HAP-1 (cell line): ENCODE data around the gene BMF.
"Not testable (repeated sequence)": the region's sequence is repeated elsewhere in the genome, so short reads cannot be mapped to it uniquely, and the experiment has no call there.

ENCODE experiments used
- DNase-seq, 2 experiments: peaks; one replicate each; pipeline ENCODE4 v3.0.0-alpha.2; 2016 to 2020; ENCODE audit warnings: low spot score in 2 of 2
- H3K27me3 ChIP-seq: fragments of 250-450 bp; sonication (Bioruptor Pico); 2 replicates; pipeline ENCODE4 v1.5.1; 2020; ENCODE audit warnings: low read depth, mild to moderate bottlenecking, moderate library complexity
- H3K36me3 ChIP-seq: fragments of 250-450 bp; sonication (Bioruptor Pico); replicated peaks from 2 replicates; pipeline ENCODE4 v1.5.1; 2020; ENCODE audit warnings: mild to moderate bottlenecking
- H3K4me1 ChIP-seq: fragments of 250-450 bp; sonication (Bioruptor Pico); 2 replicates; pipeline ENCODE4 v1.5.1; 2020; ENCODE audit warnings: mild to moderate bottlenecking
- H3K4me3 ChIP-seq: fragments of 250-450 bp; sonication (Bioruptor Pico); 2 replicates; pipeline ENCODE4 v1.5.1; 2020; ENCODE audit warnings: mild to moderate bottlenecking, moderate library complexity
- H3K9me3 ChIP-seq: fragments of 250-450 bp; sonication (Bioruptor Pico); 2 replicates; pipeline ENCODE4 v1.5.1; 2020; ENCODE audit warnings: mild to moderate bottlenecking, moderate library complexity
- in situ Hi-C: fragments of 300-500 bp; cut with MboI; formaldehyde crosslinking; loops from 3 replicates; pipeline ENCODE4 v1.14.3; 2020; ENCODE audit warnings: low sequenced_read_pairs, inconsistent platforms, mixed read lengths

Gene BMF

DNA sequence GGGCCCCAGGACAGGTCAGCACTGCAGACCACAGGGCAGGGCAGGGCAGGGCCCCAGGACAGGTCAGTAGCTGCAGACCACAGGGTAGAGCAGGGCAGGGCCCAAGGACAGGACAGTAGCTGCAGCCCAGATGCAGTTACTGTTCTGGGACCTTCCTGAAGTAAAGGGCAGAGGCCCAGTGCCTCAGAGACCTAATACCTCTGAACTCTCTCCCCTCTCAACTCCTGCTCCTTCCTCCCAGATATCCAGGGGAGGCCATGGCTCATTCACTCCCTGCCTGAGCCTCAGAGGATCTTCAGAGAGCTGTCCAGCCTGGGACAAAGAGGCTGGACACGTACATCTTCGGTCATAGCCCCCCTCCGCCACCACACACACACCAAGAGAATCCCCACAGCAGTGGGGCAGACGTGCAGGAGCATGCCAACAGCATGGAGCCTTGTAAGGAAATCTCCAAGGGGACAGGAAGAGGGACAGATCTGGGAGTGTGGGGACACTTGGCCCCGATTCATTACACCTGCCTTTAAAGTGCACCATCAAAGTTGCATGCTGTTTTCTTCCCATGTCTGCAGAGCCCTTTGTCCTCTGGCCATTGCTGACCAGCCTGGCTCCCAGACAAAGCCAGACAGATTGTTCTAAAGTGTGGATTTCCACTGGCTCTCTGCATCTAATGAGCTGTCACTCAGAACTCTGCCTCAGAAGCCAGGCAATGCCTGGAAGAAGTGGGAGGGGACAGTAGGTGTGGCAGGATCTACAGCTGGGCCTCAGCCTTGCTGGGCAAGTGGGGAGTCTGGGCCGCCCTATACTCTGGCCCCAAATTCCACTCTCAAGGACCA is 28.0 kb upstream of the BMF start:
- Histone ChIP-seq H3K36me3 (no peaks in the 10 kb centered on the region), H3K27me3 (peaks cover 3% of the 10 kb centered on the region; the same call in 1 of the 2 replicates), H3K4me1 (no peaks in the 10 kb centered on the region), H3K4me3 (no peak overlapping the region), H3K9me3 (no peaks in the 10 kb centered on the region)
- DNase-seq: no peak
- in situ Hi-C loops: no loop called here

- DNase-seq, H3K27me3 ChIP-seq, H3K4me3 ChIP-seq, H3K9me3 ChIP-seq, H3K36me3 ChIP-seq, in situ Hi-C loops, H3K4me1 ChIP-seq: not testable (repeated sequence)
These were observed 27.3 kb upstream of the BMF start for GRCh38 chr15:40135846-40136450.

- Histone ChIP-seq H3K36me3 (no peaks in the 10 kb centered on the region), H3K4me3 (no peak overlapping the region), H3K4me1 (no peaks in the 10 kb centered on the region), H3K27me3 (peaks cover 3% of the 10 kb centered on the region; the same call in 1 of the 2 replicates), H3K9me3 (no peaks in the 10 kb centered on the region)
- DNase-seq: no peak
- in situ Hi-C loops: no loop called here
These were observed 26.2 kb upstream of the BMF start for GRCh38 chr15:40134885-40135284.

GRCh38 chr15:40133544-40133943 is 24.9 kb upstream of the BMF start:
- H3K36me3 ChIP-seq: no peaks in the 10 kb centered on the region
- H3K27me3 ChIP-seq: peaks cover 4% of the 10 kb centered on the region
- DNase-seq: no peak
- H3K4me3 ChIP-seq: no peak overlapping the region
- H3K9me3 ChIP-seq: no peaks in the 10 kb centered on the region
- in situ Hi-C loops: no loop called here
- H3K4me1 ChIP-seq: no peaks in the 10 kb centered on the region

GRCh38 chr15:40130799-40131502 is 22.3 kb upstream of the BMF start:
- no peak overlapping the region for H3K4me3 ChIP-seq
- in situ Hi-C loops: no loop called here
- H3K36me3 ChIP-seq: no peaks in the 10 kb centered on the region
- H3K9me3 ChIP-seq: no peaks in the 10 kb centered on the region
- H3K4me1 ChIP-seq: no peaks in the 10 kb centered on the region
- DNase-seq: no peak
- H3K27me3 ChIP-seq: peaks cover 20% of the 10 kb centered on the region

GRCh38 chr15:40130118-40130517 is 21.4 kb upstream of the BMF start:
- no peaks in the 10 kb centered on the region for H3K9me3 ChIP-seq
- no peak for DNase-seq
- H3K27me3 ChIP-seq: peaks cover 20% of the 10 kb centered on the region
- no peaks in the 10 kb centered on the region for H3K36me3 ChIP-seq
- in situ Hi-C loops: no loop called here
- H3K4me3 ChIP-seq: no peak overlapping the region
- no peaks in the 10 kb centered on the region for H3K4me1 ChIP-seq

- Histone ChIP-seq H3K27me3 (peaks cover 20% of the 10 kb centered on the region), H3K9me3 (no peaks in the 10 kb centered on the region), H3K4me3 (no peak overlapping the region), H3K4me1 (no peaks in the 10 kb centered on the region), H3K36me3 (no peaks in the 10 kb centered on the region)
- no peak for DNase-seq
- in situ Hi-C loops: no loop called here
These were observed 20.3 kb upstream of the BMF start for GRCh38 chr15:40128766-40129660.

DNA sequence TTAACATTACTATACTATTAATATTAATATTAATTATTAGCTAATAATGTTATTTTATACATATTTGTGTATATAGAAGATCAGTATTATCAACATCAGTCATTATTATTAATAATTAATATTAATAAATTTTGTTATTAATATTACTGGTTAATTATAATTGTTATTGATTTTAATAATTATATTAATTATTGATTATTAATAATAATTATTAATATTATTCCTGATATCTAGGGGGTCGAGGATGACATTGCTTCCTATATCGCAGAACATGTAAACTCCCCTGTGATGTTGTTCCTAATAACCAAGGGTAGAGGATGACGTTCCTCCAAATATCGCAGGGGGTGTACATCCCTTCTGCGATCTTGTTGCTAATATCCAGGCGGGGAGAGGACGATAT is 17.3 kb upstream of the BMF start:
- H3K4me1 ChIP-seq: no peaks in the 10 kb centered on the region; the same call in 1 of the 2 replicates
- H3K9me3 ChIP-seq: no peaks in the 10 kb centered on the region
- in situ Hi-C loops: no loop called here
- no peak for DNase-seq
- peaks cover 17% of the 10 kb centered on the region for H3K27me3 ChIP-seq
- H3K36me3 ChIP-seq: no peaks in the 10 kb centered on the region
- no peak overlapping the region for H3K4me3 ChIP-seq

DNA sequence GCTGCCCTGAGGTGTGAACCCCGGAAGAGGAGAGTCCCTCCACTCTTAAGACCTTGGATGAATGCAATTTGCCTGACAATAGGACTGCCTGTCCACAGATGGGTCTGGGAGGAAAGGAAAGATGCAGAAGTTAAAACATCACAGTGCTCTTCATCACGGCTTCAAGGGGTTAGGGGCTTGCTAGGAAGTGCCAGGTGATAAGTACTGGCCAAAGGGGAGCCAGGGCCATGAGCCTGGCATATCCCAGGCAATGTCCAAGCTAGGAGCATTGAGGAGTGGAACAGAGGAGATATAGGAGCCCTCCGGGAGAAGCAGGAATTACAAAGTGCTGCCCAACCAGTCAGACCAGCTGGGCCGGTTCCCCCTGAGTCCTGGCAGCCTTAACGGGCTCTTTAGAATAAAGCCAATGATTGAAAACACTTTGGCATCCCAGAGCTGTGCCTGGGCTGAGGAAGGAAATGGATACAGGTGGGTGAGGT is 16.2 kb upstream of the BMF start:
- in situ Hi-C loops: not testable (repeated sequence)

DNA sequence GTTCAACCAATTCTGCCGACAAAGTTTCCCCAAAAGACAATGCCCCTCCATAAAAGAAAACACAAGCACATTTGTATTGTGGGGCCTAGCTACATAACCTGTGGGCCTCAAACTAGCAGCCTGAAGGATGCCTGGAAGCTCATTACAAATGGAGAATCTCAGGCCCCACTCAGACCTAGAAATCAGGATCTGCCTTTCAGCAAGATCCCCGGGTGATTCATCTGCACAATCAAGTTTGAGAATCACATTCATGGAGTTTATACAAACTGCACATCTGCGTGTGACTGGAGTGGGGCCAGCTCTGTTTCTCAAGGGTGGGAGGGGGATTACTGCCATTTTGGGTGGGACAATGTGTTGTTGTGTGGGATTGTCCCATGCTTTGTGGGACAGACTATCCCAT is 15.7 kb upstream of the BMF start:
- H3K4me1 ChIP-seq, H3K9me3 ChIP-seq, in situ Hi-C loops, H3K36me3 ChIP-seq, DNase-seq, H3K4me3 ChIP-seq: not testable (repeated sequence)
- peaks cover 17% of the 10 kb centered on the region for H3K27me3 ChIP-seq

More for the DNA sequence above, 16.2 kb upstream of the BMF start:
- DNase-seq, H3K4me3 ChIP-seq, H3K36me3 ChIP-seq, H3K9me3 ChIP-seq, H3K4me1 ChIP-seq: not testable (repeated sequence)
- H3K27me3 ChIP-seq: peaks cover 17% of the 10 kb centered on the region

GRCh38 chr15:40123863-40124262 is 15.2 kb upstream of the BMF start:
- H3K9me3 ChIP-seq, DNase-seq, H3K4me1 ChIP-seq, H3K4me3 ChIP-seq, H3K36me3 ChIP-seq, in situ Hi-C loops: not testable (repeated sequence)
- H3K27me3 ChIP-seq: peaks cover 17% of the 10 kb centered on the region

DNA sequence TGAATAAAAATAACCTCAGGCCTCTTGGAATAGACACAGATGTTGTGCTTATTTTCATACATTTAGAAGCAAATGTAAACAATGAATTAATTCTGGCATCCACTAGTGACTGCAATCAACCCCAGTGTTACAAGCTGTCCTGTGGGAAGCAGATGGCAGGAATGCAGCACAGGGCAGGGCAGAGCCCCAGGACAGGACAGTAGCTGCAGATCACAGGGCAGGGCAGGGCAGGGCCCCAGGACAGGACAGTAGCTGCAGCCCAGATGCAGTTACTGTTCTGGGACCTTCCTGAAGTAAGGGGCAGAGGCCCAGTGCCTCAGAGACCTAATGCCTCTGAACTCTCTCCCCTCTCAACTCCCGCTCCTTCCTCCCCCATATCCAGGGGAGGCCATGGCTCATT is 14.3 kb upstream of the BMF start:
- H3K9me3 ChIP-seq, H3K36me3 ChIP-seq, H3K4me3 ChIP-seq, H3K4me1 ChIP-seq, in situ Hi-C loops, DNase-seq: not testable (repeated sequence)
- peaks cover 12% of the 10 kb centered on the region for H3K27me3 ChIP-seq

DNA sequence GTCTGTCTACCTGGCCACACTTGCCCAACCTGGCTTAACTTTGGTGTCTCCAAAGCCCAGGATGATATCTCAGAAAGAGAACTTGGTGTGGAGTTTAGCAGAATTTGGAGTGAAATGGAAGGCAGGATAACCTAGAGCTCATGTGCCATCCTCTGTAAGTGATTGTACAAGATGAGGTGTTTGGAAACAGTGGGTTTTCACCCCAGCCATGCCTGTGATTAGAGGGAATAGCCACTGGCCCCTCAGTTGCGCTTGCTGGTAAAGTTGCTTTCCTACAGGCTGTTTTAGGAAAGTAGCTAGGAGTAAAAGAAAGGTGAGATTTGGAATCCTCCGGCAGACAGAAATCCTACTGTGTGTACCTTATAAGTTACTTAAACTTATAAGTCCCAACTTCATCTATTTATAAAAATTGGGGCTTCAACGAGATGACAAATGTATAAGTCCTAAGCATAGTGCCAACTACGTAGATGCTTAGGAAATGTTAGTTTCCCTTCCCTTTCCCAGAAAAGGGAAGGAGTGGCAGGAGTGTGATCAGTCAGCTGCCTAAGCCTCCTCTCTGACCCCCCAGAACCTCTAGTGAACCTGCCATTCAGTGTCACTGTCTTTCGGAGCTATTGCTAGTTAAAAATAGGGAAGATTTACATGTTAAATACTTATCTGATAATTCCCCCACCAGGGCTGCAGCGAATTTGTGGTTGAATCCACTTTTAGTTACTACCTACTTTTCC is 13.4 kb upstream of the BMF start:
- H3K36me3 ChIP-seq: no peaks in the 10 kb centered on the region
- no peaks in the 10 kb centered on the region; the same call in 1 of the 2 replicates for H3K4me1 ChIP-seq
- no peaks in the 10 kb centered on the region for H3K9me3 ChIP-seq
- peaks cover 5% of the 10 kb centered on the region; the same call in 1 of the 2 replicates for H3K27me3 ChIP-seq
- no peak for DNase-seq
- in situ Hi-C loops: no loop called here
- no peak overlapping the region for H3K4me3 ChIP-seq
